HepG2 (cell line): ENCODE data around the gene C1orf116.

Source experiments
- CEBPZ ChIP-seq: IDR thresholded peaks from 2 replicates; pipeline ENCODE4 v1.6.1; 2012; ENCODE audit warnings: low read length, improper control_type of control experiment
- CHD2 ChIP-seq: IDR thresholded peaks from 2 replicates; pipeline ENCODE4 v1.6.1; 2011; ENCODE audit warnings: low read depth, low read length, improper control_type of control experiment
- EP300 ChIP-seq, 3 experiments: sonication (generic) in 1 of 3; formaldehyde crosslinking in 1 of 3; IDR thresholded peaks; 2 replicates each; pipeline versions ENCODE4 v1.5.1 to v1.6.1; 2011 to 2020; ENCODE audit warnings: low read depth in 2 of 3, low read length in 2 of 3, borderline replicate concordance in 1 of 3, improper control_type of control experiment in 1 of 3, mild to moderate bottlenecking in 1 of 3, missing genetic modification reagents in 1 of 3, moderate library complexity in 1 of 3
- HDAC2 ChIP-seq: sonication (generic); formaldehyde crosslinking; IDR thresholded peaks from 2 replicates; pipeline ENCODE4 v1.4.0; 2020; ENCODE audit warnings: missing genetic modification reagents
- MXI1 ChIP-seq: IDR thresholded peaks from 3 replicates; pipeline ENCODE4 v1.6.1; 2012; ENCODE audit warnings: low read depth, low read length, inconsistent platforms, borderline replicate concordance
- POLR2AphosphoS5 ChIP-seq: IDR thresholded peaks from 2 replicates; pipeline ENCODE4 v1.6.1; 2012; ENCODE audit warnings: low read depth, low read length
- RNF2 ChIP-seq: fragments of 450-650 bp; conservative IDR thresholded peaks from 2 replicates; pipeline ENCODE4 v1.6.1; 2016; ENCODE audit warnings: low read depth
- SKIL ChIP-seq: sonication (generic); formaldehyde crosslinking; IDR thresholded peaks from 2 replicates; pipeline ENCODE4 v1.8.0; 2022; ENCODE audit warnings: missing genetic modification reagents, mild to moderate bottlenecking, moderate library complexity, borderline replicate concordance
- SP140L ChIP-seq: sonication (generic); formaldehyde crosslinking; IDR thresholded peaks from 2 replicates; pipeline ENCODE4 v1.4.0; 2020; ENCODE audit warnings: missing genetic modification reagents, borderline replicate concordance
- ZMYM3 ChIP-seq: sonication (generic); formaldehyde crosslinking; IDR thresholded peaks from 2 replicates; pipeline ENCODE4 v1.5.1; 2020; ENCODE audit warnings: mild to moderate bottlenecking, missing genetic modification reagents
- ZNF569 ChIP-seq: sonication (generic); formaldehyde crosslinking; IDR thresholded peaks from 2 replicates; pipeline ENCODE4 v1.5.0; 2020; ENCODE audit warnings: mild to moderate bottlenecking, missing genetic modification reagents, moderate library complexity, borderline replicate concordance
- ZNF629 ChIP-seq: sonication (generic); formaldehyde crosslinking; conservative IDR thresholded peaks from 2 replicates; pipeline ENCODE4 v1.5.0; 2020; ENCODE audit warnings: missing genetic modification reagents

GRCh38 chr1:207062058-207062457, 29.5 kb upstream of the C1orf116 start:
- TF ChIP-seq POLR2AphosphoS5 (no peak), SP140L (CRISPR knock-in tag) (no peak), ZMYM3 (CRISPR knock-in tag) (no peak), EP300 (IDR thresholded peaks at IDR 0.05; ENCODE audit: low read depth in 2 of 2, low read length in 2 of 2) (no peak), EP300 (CRISPR knock-in tag; IDR thresholded peaks at IDR 0.05; ENCODE audit: borderline replicate concordance) (no peak), RNF2 (no peak), ZNF629 (CRISPR knock-in tag) (no peak), SKIL (CRISPR knock-in tag) (no peak), CEBPZ (no peak), ZNF569 (CRISPR knock-in tag) (no peak), CHD2 (no peak), MXI1 (no peak), HDAC2 (CRISPR knock-in tag) (no peak)
